Measurements from ENCODE around the gene NALCN.

The NALCN gene

DNA sequence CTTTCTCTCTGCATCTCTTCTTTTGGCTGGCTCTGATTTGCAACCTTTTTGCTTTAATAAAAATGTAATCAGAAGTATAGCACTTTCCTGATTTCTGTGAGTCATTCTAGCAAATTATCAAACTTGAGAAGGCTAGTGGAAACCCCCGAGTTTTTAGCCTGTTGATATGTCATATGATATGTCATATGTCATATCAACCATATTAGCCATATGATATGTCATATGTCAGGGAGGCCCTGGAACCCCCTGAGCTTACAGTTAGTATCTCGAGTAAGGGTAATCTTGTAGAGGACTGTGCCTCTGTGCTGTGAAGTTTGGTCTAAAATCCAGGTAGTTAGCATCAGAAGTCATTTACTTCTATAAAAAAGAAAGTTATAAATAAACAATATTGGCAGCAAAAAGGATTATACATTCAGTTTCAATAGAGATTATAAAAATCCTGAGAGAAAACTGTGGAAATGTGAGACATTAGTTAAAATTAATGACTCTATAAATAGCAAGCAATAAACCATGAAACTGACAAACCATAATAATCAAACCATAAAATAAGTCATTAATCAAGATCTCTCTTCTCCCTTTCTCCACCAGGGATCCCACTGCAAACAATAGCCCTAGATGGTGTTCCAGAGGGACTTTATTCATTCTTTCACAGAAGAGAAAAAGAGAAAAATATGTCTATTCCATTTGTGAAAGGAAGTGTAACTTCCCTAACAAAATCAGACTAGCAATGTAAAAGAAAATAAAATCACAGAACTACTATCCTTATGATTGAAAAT lies 167.4 kb downstream of the NALCN start:
- TF ChIP-seq, protein P1, sequence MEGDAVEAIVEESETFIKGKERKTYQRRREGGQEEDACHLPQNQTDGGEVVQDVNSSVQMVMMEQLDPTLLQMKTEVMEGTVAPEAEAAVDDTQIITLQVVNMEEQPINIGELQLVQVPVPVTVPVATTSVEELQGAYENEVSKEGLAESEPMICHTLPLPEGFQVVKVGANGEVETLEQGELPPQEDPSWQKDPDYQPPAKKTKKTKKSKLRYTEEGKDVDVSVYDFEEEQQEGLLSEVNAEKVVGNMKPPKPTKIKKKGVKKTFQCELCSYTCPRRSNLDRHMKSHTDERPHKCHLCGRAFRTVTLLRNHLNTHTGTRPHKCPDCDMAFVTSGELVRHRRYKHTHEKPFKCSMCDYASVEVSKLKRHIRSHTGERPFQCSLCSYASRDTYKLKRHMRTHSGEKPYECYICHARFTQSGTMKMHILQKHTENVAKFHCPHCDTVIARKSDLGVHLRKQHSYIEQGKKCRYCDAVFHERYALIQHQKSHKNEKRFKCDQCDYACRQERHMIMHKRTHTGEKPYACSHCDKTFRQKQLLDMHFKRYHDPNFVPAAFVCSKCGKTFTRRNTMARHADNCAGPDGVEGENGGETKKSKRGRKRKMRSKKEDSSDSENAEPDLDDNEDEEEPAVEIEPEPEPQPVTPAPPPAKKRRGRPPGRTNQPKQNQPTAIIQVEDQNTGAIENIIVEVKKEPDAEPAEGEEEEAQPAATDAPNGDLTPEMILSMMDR (IDR thresholded peaks at IDR 0.05): no peak

DNA sequence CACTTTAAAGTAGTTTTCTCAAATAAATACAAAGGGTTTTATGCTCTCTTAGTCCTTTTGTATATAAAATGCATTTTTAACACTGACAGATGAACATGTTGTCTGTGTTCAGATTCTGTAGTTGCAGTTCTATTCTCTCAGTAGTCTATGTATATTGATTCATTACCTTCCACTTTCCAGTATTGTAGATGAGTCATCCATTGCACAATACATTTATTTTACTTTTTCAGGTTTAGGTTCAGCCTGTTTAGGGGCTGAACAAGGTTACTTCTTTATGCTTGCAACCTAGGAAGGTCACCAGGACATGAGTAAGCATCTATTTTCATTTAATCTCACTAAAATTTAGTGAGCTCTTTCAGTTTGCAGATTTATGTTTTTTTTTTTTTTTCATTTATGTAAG lies 173.6 kb downstream of the NALCN start:
- TF ChIP-seq, protein P1 (IDR thresholded peaks at IDR 0.05): no peak

DNA sequence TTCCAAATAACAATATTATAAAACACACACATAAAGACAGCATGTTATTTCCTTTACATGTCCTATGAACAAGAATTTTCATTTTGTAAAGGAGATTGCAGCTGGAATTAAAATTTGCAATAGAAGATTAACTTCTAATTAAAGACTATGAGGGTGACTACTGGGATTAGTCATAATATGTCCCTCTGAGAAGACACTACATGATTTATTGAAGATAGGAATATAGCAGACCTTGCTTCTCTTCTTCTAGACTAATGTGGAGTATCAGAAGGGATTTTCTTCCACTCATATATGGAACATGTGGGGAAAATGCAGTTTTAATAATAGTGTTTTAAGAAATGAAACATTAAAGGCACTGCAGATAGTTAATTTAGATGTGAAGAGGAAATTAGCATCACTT lies 177.8 kb downstream of the NALCN start:
- TF ChIP-seq, protein P1 (IDR thresholded peaks at IDR 0.05): no peak

DNA sequence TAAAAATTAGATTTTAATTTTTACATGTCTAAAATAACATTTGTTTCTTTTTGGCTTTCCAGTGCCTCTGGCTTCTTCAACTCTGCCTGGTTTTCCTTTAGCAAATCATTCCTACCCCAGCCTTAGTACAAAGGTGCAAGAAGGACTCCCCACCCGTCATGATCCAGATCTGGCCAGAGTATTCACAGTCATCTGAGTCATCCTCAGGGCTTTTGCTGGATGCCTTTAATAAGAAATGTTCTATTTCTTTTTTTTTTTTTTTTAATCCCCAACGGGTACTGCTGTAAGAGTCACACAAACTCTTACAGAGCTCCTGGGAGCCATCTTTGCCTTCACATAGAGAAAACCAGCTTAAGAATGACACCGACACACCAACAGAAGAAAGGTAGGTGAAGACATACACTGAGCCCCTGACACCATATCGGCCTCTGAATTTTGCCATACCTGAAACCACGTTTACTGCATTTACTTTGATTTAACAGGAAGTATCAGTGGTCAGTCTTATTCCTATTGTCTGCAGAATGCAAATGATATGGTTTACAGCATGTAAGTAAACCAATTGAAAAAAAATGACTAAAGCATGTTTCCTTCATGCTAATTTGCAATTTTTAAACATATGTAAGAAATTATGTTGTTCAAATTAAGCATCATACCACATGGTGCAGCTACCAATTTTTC lies 184.4 kb downstream of the NALCN start:
- TF ChIP-seq, protein P1 (IDR thresholded peaks at IDR 0.05): no peak

DNA sequence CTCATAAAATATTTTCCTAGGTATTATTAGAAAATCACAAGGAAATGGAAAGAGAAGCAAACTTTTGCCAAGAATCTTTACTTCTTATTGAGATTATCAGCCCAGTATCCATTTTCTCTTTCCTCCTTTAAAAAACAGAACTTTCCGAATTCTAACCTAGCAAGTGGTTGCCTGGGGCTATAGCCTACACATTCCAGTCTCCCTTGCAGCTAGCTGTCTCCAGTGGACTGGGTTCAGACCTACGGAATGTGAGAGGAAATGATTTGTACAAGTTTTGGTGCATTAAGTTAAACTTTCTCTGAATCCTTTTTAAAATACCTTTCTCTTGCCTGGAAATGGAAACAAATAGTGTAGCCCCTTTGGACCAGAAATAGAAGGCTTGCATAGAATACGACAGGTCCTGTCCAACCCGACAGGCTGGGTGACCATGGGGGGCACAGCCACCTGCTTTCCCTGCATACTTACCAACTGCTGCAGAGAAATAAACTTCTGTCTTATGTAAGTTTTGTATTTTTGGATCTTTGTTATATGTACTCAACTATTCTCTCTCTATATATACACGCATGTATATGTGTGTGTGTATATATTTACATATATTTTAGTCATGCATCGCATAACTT lies 185.9 kb downstream of the NALCN start:
- TF ChIP-seq, protein P1 (IDR thresholded peaks at IDR 0.05): no peak

DNA sequence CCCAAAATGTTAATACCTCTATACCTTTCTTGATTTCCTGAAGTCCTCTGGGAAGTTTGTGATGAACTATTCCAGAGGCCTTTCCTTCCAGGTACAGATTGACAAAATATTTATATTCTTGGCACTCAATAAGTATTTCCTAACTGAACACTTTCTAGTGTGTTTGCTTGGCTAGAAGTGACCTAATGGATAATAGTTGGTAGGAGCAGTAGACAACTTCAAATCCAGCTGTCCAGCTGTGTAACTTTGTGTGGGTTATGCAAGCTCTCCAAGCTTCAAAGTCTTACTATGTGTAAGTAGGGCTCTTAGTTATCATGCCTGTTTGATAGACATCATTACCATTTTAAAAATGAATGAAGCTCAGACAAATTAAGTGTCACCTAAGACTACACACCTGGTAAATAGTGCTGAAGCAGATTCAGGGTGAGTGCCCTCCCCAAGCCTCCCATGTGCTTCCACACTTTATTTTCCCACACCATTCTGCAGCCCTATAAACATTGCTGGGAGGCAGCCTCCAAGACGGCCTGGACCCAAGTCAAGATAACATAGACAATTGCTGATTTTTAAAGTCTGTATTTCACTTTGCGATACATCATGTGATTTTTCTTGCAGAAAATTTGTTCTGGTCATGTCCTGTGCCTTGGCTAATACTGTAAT lies 196.6 kb downstream of the NALCN start:
- TF ChIP-seq, protein P1 (IDR thresholded peaks at IDR 0.05): no peak

DNA sequence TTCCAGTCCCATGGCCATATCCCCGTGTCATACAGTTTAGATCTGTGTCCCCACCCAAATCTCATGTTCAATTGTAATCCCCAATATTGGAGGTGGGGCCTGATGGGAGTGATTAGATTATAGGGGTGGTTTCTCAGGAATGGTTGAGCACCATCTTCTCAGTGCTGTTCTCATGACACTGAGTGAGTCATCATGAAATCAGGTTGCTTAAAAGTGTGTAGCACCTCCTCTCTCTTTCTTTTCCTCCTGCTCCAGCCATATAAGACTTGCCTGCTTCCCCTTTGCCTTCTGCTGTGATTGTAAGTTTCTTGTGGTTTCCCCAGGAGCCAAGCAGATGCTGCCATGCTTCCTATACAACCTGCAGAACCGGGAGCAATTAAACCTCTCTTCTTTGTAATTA lies 197.8 kb downstream of the NALCN start:
- TF ChIP-seq, protein P1 (IDR thresholded peaks at IDR 0.05): no peak

All from LNCAP (cell line).